Measurements from ENCODE around the gene FOXB1. TPM values are rescaled to one million over a fixed set of nuclear protein-coding genes. Genes with fewer than 3 reads are reported as not detected.

FOXB1 gene
- total RNA-seq, 1 donor from 2014 or later: not detected

GRCh38 chr15:59999612-60000112 is 4.4 kb upstream of the FOXB1 start:
- no peak overlapping the region for H3K27ac ChIP-seq

GRCh38 chr15:60000113-60000823 is 3.8 kb upstream of the FOXB1 start:
- peaks cover 100% of the 10 kb centered on the region for H3K27me3 ChIP-seq (ENCODE audit: low read depth)
- no peak for DNase-seq
- ATAC-seq: no peak
- intact Hi-C loops (cut with DNase I): no loop called here
- H3K9me3 ChIP-seq: no peaks in the 10 kb centered on the region
- peaks cover 29% of the 10 kb centered on the region for H3K4me1 ChIP-seq
- no peak overlapping the region for H3K27ac ChIP-seq
- H3K36me3 ChIP-seq: no peaks in the 10 kb centered on the region
- H3K4me3 ChIP-seq: no peak overlapping the region
- TF ChIP-seq CTCF (IDR thresholded peaks at IDR 0.05): no peak

More at GRCh38 chr15:59999612-60000112, 4.4 kb upstream of the FOXB1 start:
- peaks cover 23% of the 10 kb centered on the region for H3K4me1 ChIP-seq
- intact Hi-C loops (cut with DNase I): no loop called here
- no peak for DNase-seq
- ATAC-seq: no peak
- H3K9me3 ChIP-seq: no peaks in the 10 kb centered on the region
- no peaks in the 10 kb centered on the region for H3K36me3 ChIP-seq
- H3K27me3 ChIP-seq (ENCODE audit: low read depth): peaks cover 100% of the 10 kb centered on the region
- TF ChIP-seq CTCF (IDR thresholded peaks at IDR 0.05): no peak
- H3K4me3 ChIP-seq: no peak overlapping the region

GRCh38 chr15:60000824-60001609 is 3.1 kb upstream of the FOXB1 start:
- Histone ChIP-seq H3K4me3 (no peak overlapping the region), H3K4me1 (peaks cover 37% of the 10 kb centered on the region), H3K27me3 (ENCODE audit: low read depth) (peaks cover 100% of the 10 kb centered on the region), H3K27ac (no peak overlapping the region), H3K36me3 (no peaks in the 10 kb centered on the region), H3K9me3 (no peaks in the 10 kb centered on the region)
- intact Hi-C loops (cut with DNase I): no loop called here
- ATAC-seq: no peak
- DNase-seq: no peak
- no peak for TF ChIP-seq CTCF (IDR thresholded peaks at IDR 0.05)

- no peak for DNase-seq
Measured at GRCh38 chr15:60001610-60002527, 2.2 kb upstream of the FOXB1 start.

More at GRCh38 chr15:60001610-60002527, 2.2 kb upstream of the FOXB1 start:
- ATAC-seq: no peak
- H3K9me3 ChIP-seq: no peaks in the 10 kb centered on the region
- TF ChIP-seq CTCF (IDR thresholded peaks at IDR 0.05): no peak
- H3K4me3 ChIP-seq: no peak overlapping the region
- H3K27me3 ChIP-seq (ENCODE audit: low read depth): peaks cover 99% of the 10 kb centered on the region
- H3K36me3 ChIP-seq: no peaks in the 10 kb centered on the region
- H3K4me1 ChIP-seq: peaks cover 33% of the 10 kb centered on the region
- H3K27ac ChIP-seq: no peak overlapping the region
- intact Hi-C loops (cut with DNase I): no loop called here

Measured in lower lobe of right lung (tissue), 2 donors.